Measurements from ENCODE around the gene CMIP.

- TF ChIP-seq CTCF (conservative IDR thresholded peaks at IDR 0.05; ENCODE audit: low read length) (no peak), EZH2phosphoT487 (IDR thresholded peaks at IDR 0.05; ENCODE audit: borderline replicate concordance) (no peak)
These were observed 308.2 kb downstream of the CMIP start for GRCh38 chr16:81752876-81753227.

Measured in Loucy (cell line).